Loucy (cell line): ENCODE data around the gene BCAS3.

Experiments
- CTCF ChIP-seq: fragments of 200-600 bp; sonication (generic); conservative IDR thresholded peaks from 2 replicates; pipeline ENCODE4 v1.5.1; 2014; ENCODE audit warnings: mild to moderate bottlenecking, antibody characterized with exemption, low read length
- EZH2phosphoT487 ChIP-seq: fragments of 200-600 bp; IDR thresholded peaks from 2 replicates; pipeline ENCODE4 v1.6.1; 2018; ENCODE audit warnings: antibody characterized with exemption, mild to moderate bottlenecking, moderate library complexity, borderline replicate concordance

GRCh38 chr17:61340431-61341209 lies 663.0 kb downstream of the BCAS3 start:
- no peak for TF ChIP-seq CTCF
- TF ChIP-seq EZH2phosphoT487: no peak
